Measurements from ENCODE around the gene ANKUB1. TPM values are rescaled to one million over a fixed set of nuclear protein-coding genes. Genes with fewer than 3 reads are reported as not detected.

ANKUB1 gene
- total and polyA plus RNA-seq, 10 of the 15 experiments (the other 5 are each of a cell fraction or from before 2014, with no cell fraction given), result 0.08 TPM; not detected in 9

GRCh38 chr3:149753717-149754116 lies 38.6 kb downstream of the ANKUB1 start:
- no TSS peak for BruUV-seq (replicated peaks)
- no peaks in the 10 kb centered on the region; a peak in 1 of 4 replicates for H3K27me3 ChIP-seq (replicated peaks in 1 of 2; ENCODE audit: control insufficient read depth in 2 of 2, insufficient read depth in 2 of 2, low read length in 1 of 2)
- H3K4me3 ChIP-seq, result no peak overlapping the region
- no peak overlapping the region for H3K4me2 ChIP-seq (ENCODE audit: control insufficient read depth, insufficient read depth)
- ChIA-PET RAD21 (ENCODE audit: unreplicated experiment) (interaction anchor here (3.1 to 3.4 kb wide), 2 partner anchors 186 to 223 kb away, joined by 21 to 34 read pairs; no protein-coding TSS in a partner anchor), CTCF (interaction anchor here (1.2 to 4.7 kb wide), 6 partner anchors 17 to 222 kb away, joined by 3 to 49 read pairs (median 26); no protein-coding TSS in a partner anchor), POLR2A (interaction anchor here (0.6 kb wide), 1 partner anchor 94 kb away, joined by 3 read pairs; no protein-coding TSS in a partner anchor), SMC1A (ENCODE audit: uncharacterized antibody, unreplicated experiment) (interaction anchor here (1.1 to 1.4 kb wide), 2 partner anchors 155 to 184 kb away, joined by 4 to 21 read pairs; no protein-coding TSS in a partner anchor)
- DNase-seq (ENCODE audit: low read depth, low spot score) (no peak), FAIRE-seq (no peak), ATAC-seq (no peak)
- H3K79me2 ChIP-seq (ENCODE audit: control insufficient read depth, insufficient read depth, low read length), result peaks cover 6% of the 10 kb centered on the region
- peak overlapping the region; percentile 89; the same call in 1 of the 2 replicates for H2AFZ ChIP-seq (ENCODE audit: control insufficient read depth, low read depth, low read length)
- no peaks in the 10 kb centered on the region for H3K9me3 ChIP-seq (replicated peaks; ENCODE audit: control insufficient read depth, insufficient read depth, low read length)
- no peaks in the 10 kb centered on the region for H4K20me1 ChIP-seq (ENCODE audit: control insufficient read depth, insufficient read depth)
- intact Hi-C loops (cut with micrococcal nuclease; ENCODE audit: unreplicated experiment) (loop anchor here (2.0 kb wide), 1 partner anchor 59 kb away; the partner anchor contains the start of gene RNF13), in situ Hi-C loops (cut with MboI) (no loop called here)
- H3K36me3 ChIP-seq (ENCODE audit: control insufficient read depth in 2 of 2, insufficient read depth in 2 of 2, low read length in 1 of 2), result peaks cover 0 to 3% of the 10 kb centered on the region in 2 experiments; a peak in 1 of 4 replicates
- H3K27ac ChIP-seq (ENCODE audit: control insufficient read depth, insufficient read depth), result no peak overlapping the region
- no peak overlapping the region for H3K9ac ChIP-seq (ENCODE audit: control insufficient read depth, insufficient read depth, low read length)
- H3K4me1 ChIP-seq (ENCODE audit: control insufficient read depth, insufficient read depth, low read length), result no peaks in the 10 kb centered on the region
- TF ChIP-seq ZNF687 (IDR thresholded peaks at IDR 0.05), result no peak
- no peak for TF ChIP-seq POLR2A (IDR thresholded peaks at IDR 0.05; ENCODE audit: low read depth, low read length)
- TF ChIP-seq NRF1 (conservative IDR thresholded peaks at IDR 0.05; ENCODE audit: low read depth, low read length), result no peak
- TF ChIP-seq PAX8 (IDR thresholded peaks at IDR 0.05), result no peak
- no peak for TF ChIP-seq BRCA1 (IDR thresholded peaks at IDR 0.05; ENCODE audit: low read depth, low read length)
- TF ChIP-seq RCOR1 (conservative IDR thresholded peaks at IDR 0.05; ENCODE audit: low read depth, low read length), result no peak
- TF ChIP-seq SRF (IDR thresholded peaks at IDR 0.05; ENCODE audit: low read depth in 2 of 2, low read length in 2 of 2), result no peak
- TF ChIP-seq KLF5 (IDR thresholded peaks at IDR 0.05; ENCODE audit: partially characterized antibody), result no peak

Data from GM12878 (cell line).